ENCODE measurements around the gene GOLT1B.

DNA sequence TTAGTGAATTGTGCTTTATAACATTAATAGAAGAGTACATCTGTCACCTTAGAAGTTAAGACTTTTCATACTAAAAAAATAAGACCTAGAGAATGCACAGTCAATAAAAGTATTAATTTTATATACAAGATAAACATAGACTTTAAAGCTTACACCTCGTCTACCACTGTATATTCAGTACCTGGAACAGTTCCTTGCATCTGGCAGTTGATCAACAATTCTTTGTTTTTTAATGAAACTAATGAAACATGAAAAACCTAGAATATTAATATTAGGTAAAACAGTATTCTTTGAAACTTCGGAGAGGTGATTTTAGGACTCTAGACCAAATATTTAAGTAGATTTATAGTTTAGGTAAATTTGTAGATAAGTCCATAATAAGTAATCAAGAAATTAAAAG lies 4.3 kb downstream of the GOLT1B start:
- TF ChIP-seq, protein P1, sequence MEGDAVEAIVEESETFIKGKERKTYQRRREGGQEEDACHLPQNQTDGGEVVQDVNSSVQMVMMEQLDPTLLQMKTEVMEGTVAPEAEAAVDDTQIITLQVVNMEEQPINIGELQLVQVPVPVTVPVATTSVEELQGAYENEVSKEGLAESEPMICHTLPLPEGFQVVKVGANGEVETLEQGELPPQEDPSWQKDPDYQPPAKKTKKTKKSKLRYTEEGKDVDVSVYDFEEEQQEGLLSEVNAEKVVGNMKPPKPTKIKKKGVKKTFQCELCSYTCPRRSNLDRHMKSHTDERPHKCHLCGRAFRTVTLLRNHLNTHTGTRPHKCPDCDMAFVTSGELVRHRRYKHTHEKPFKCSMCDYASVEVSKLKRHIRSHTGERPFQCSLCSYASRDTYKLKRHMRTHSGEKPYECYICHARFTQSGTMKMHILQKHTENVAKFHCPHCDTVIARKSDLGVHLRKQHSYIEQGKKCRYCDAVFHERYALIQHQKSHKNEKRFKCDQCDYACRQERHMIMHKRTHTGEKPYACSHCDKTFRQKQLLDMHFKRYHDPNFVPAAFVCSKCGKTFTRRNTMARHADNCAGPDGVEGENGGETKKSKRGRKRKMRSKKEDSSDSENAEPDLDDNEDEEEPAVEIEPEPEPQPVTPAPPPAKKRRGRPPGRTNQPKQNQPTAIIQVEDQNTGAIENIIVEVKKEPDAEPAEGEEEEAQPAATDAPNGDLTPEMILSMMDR (IDR thresholded peaks at IDR 0.05), result no peak
- no peak for TF ChIP-seq POLR2A (IDR thresholded peaks at IDR 0.05)

Data from right lobe of liver (tissue), 4 donors.